GM19240 (cell line): ENCODE measurements around the gene PRDX5.
"Not testable (repeated sequence)": the region's sequence is repeated elsewhere in the genome, so short reads cannot be mapped to it uniquely, and the experiment has no call there.

ENCODE experiments used
- DNase-seq: peaks from one replicate; pipeline ENCODE4 v3.0.0; 2011; ENCODE audit warnings: low spot score; ENCODE audit not compliant: insufficient read length

PRDX5 gene

DNA sequence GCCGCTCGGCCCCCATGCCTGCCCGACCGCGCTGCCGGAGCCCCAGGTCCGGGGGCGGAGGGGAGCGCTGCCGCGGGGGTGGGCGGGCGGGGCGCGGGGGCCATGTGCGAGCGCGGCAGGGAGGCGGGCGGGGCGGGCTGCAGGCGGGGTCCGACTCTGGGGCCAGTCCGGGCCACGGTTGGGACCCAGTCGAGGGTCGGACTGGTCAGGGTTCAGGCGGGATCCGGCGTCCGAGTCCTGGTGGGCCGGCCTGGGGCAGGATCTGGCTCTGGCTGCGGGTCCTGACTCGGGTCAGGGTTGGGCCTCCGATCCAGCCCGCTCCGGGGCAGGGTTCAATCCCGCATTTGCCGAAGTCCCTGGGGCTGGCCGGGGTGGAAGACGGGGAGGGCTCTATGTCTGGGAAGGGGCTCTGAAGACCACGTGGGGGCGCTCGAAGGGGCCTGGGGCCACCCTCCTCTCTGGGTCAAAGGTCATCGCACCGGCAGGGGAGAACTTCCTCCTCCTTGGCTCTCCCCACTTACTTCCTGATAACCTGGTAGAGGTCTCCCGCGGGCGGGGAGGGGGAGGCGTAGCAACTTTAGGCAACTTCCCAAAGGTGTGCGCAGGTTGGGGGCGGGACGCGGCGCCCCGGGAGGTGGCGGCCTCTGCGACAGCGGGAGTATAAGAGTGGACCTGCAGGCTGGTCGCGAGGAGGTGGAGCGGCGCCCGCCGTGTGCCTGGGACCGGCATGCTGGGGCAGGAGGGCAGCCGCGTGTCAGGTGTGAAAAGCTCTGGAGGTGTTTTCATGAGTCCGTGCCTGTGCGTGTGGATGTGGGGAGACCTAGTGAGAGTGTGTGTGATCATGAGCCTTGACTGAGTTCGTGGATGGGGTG lies 12.0 kb upstream of the PRDX5 start:
- DNase-seq = no peak

DNA sequence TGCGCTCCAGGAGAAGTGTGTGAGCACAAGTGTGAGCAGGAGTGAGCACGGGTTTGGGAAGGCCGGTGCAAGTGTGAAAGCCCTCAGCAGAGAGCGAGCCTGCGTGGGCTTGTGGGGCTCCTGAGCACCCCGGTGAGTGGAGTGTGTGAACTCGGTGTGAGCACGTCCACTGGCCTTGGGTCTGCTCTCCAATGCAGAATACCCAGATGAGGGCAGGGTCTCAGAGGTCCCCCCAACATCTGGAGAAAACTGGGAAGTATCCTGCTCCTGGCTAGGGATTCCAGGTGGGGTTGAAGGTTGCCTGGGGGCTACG lies 11.4 kb upstream of the PRDX5 start:
- DNase-seq = no peak

DNA sequence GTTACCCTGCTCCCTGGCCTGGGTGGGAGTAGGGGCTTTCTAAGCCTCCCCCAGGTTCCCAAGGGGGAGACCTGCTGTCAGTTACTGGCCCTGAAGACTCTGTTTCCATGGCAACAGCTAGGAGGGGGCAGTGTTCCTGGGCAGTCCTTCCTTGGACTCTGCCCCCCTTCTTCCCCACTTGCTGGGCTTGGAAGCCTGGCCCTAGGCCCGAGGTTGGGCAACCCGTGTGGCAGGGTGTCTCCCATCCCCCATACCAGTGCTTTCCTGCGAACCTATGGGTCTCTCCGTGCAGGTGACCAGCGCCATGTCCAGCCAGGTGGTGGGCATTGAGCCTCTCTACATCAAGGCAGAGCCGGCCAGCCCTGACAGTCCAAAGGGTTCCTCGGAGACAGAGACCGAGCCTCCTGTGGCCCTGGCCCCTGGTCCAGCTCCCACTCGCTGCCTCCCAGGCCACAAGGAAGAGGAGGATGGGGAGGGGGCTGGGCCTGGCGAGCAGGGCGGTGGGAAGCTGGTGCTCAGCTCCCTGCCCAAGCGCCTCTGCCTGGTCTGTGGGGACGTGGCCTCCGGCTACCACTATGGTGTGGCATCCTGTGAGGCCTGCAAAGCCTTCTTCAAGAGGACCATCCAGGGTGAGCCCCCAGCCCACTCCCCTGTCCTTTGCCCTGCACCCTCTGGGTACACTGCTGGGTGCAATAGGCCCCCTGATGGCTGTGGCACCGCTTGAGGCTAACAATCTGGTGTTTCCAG lies 10.9 kb upstream of the PRDX5 start:
- DNase-seq = no peak

DNA sequence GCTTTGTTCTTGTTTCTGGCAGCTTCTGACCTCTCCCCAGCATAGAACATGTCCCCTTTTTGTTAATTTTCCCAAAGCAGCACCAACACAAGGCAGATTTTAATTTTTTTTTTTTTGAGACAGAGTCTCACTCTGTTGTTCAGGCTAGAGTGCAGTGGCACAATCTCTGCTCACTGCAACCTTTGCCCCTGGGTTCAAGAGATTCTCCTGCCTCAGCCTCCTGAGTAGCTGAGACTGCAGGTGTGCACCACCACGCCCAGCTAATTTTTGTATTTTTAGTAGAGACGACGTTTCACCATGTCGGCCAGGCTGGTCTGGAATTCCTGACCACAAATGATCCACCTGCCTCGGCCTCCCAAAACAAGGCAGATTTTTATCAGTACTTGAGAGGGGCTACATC lies 10.1 kb upstream of the PRDX5 start:
- DNase-seq = not testable (repeated sequence)

DNA sequence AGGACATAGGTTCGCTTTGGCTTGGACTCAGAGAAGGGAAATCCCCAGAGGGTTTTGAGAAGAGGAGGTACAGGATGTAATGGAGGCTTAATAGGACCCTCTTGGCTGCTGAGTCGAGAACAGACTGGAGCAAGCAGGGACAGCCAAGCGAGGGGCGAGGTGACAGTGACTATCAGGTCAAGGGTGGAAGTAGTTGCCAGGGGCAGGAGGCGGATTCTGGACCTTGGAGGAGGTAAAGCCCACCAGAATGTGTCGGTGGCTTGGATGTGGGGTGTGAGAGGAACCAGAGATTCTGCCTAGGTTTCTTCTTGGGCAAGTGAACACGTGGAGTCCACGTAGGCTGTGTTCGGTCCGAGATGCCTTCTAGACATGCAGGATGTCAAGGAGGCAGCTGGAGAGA lies 5.0 kb upstream of the PRDX5 start:
- no peak for DNase-seq

DNA sequence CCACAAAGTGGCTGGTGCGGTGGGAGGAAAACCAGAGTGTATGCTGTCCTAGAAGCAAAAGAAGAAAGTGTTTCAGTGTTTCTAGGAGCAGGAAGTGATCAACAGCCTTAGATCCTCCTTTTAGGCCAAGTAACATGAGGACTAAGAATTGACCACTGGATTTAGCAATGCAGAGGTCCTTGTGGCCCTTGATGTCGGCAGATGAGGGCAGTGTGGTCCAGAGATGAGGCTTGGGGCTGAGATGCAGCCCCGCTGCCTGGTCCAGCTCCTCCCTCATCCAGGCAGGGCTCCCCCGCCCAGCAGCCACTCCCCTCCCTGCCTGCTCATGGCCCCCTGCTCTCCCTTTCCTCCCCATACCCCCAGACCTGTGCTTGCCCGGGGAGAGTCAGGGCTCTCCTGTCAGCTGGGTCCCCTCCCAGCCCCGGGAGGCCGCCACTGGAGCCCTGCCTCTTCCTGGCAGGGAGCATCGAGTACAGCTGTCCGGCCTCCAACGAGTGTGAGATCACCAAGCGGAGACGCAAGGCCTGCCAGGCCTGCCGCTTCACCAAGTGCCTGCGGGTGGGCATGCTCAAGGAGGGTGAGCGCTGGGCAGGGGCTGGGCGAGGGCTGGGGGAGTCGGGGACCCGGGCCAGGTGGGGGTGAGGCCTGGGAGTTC lies 4.3 kb upstream of the PRDX5 start:
- no peak for DNase-seq

DNA sequence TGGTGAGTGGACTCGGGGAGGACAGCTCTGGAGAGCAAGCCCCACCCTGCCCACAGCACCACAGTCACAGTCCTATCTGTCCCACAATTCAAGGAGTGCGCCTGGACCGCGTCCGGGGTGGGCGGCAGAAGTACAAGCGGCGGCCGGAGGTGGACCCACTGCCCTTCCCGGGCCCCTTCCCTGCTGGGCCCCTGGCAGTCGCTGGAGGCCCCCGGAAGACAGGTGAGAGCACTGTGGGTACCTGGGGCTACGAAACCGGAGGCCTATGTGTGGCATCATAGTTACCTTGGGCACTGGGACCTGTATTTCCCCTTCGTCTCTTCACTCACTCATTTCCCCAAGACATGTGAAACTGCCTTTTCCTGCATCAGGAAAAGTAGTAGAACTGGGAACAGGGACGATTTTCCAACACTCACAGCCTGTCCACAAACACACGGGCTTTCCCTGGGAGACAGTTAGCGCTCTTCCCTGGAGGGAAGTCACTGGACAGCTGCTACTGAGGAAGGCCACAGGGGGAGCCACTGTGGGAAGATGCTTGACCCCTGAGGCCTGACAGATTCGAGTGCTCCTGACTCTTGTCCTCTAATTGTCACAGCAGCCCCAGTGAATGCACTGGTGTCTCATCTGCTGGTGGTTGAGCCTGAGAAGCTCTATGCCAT lies 3.6 kb upstream of the PRDX5 start:
- no peak for DNase-seq

DNA sequence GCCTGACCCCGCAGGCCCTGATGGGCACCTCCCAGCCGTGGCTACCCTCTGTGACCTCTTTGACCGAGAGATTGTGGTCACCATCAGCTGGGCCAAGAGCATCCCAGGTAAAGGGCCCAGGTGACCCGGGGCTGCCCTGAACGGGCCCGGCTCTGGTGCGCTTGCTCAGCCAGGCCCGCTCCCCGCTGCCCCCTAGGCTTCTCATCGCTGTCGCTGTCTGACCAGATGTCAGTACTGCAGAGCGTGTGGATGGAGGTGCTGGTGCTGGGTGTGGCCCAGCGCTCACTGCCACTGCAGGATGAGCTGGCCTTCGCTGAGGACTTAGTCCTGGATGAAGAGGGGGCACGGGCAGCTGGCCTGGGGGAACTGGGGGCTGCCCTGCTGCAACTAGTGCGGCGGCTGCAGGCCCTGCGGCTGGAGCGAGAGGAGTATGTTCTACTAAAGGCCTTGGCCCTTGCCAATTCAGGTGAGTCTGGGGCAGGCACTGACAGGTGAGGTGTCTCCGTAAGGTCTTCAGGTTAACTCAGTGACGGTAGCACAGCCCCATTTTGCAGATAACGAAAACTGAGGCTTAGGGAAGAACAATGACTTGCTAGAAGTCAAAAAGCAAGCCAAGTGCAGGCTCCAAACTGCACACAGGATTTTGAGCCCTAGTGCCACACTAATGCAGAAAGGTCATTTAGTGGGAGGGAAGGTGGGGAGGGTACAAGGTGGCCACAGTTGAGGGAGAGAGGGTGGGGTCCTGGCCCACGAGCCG lies 2.9 kb upstream of the PRDX5 start:
- no peak for DNase-seq

DNA sequence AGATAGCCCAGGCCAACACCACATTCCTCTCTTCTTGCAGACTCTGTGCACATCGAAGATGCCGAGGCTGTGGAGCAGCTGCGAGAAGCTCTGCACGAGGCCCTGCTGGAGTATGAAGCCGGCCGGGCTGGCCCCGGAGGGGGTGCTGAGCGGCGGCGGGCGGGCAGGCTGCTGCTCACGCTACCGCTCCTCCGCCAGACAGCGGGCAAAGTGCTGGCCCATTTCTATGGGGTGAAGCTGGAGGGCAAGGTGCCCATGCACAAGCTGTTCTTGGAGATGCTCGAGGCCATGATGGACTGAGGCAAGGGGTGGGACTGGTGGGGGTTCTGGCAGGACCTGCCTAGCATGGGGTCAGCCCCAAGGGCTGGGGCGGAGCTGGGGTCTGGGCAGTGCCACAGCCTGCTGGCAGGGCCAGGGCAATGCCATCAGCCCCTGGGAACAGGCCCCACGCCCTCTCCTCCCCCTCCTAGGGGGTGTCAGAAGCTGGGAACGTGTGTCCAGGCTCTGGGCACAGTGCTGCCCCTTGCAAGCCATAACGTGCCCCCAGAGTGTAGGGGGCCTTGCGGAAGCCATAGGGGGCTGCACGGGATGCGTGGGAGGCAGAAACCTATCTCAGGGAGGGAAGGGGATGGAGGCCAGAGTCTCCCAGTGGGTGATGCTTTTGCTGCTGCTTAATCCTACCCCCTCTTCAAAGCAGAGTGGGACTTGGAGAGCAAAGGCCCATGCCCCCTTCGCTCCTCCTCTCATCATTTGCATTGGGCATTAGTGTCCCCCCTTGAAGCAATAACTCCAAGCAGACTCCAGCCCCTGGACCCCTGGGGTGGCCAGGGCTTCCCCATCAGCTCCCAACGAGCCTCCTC lies 2.0 kb upstream of the PRDX5 start:
- not testable (repeated sequence) for DNase-seq

DNA sequence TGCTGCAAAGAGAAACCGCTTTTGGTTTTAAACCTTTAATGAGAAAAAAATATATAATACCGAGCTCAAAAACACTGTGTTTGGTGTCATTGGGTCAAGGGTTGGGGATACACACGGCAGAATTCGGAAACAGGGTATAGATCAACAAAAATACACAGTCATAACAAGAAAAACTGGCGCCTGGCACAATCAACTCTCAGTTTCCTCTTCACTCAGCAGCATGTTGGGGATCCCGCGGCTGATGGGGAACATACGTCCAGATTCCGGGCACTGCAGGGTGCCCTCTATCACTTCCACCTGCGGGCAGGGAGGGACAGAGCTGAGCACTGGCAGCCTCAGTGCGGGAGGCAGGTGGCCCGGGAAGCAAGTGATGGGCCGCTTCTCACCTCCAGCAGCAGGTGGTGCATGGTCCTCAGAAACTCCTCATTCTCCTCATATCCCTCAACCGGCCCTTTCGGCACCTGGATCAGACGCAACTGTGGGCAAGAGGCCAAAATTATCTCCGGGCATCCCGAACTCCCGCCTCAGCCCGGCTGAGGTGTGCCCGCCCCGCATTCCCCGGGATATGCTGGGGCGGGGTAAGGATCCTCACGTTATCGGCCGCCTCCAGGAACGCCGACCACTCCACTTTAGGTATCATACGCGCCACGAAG lies 1.1 kb upstream of the PRDX5 start:
- no peak for DNase-seq

DNA sequence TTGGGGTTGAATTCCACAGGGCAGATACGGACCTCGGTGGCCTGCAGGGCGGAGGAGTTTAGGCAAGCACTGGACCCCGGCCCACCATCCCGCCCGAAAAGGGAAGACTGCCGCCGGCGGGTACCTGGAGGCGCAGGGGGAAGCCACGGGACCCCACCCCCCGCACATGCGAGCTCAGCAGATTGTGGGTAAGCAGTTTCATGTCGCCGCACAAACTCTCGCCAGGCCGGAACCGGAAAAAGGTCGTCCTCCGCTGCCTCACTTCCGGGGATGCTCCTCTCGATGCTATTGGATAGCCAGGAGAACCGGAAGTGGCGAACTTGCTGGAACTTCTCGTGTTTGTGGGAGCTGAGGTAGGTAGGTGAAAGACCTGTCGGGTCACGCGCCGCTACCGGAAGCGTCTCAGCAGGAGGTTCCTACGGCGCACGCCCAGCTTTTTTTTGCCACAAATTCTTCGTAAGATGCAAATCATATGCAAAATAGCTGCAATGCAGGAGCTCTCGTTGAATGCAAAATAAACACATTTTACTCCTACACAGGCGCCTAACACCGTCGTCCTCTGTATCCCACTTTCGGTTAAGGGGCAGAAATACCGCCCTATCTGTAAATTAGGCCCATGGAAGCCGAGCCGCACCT lies 478 bp upstream of the PRDX5 start, which contains the start of gene TRMT112:
TRMT112 (minus strand) TSS at position 235 of the 636 bp plus-strand sequence; CDS start at position 202, 33 bp downstream.
- DNase-seq = peak; percentile 96

DNA sequence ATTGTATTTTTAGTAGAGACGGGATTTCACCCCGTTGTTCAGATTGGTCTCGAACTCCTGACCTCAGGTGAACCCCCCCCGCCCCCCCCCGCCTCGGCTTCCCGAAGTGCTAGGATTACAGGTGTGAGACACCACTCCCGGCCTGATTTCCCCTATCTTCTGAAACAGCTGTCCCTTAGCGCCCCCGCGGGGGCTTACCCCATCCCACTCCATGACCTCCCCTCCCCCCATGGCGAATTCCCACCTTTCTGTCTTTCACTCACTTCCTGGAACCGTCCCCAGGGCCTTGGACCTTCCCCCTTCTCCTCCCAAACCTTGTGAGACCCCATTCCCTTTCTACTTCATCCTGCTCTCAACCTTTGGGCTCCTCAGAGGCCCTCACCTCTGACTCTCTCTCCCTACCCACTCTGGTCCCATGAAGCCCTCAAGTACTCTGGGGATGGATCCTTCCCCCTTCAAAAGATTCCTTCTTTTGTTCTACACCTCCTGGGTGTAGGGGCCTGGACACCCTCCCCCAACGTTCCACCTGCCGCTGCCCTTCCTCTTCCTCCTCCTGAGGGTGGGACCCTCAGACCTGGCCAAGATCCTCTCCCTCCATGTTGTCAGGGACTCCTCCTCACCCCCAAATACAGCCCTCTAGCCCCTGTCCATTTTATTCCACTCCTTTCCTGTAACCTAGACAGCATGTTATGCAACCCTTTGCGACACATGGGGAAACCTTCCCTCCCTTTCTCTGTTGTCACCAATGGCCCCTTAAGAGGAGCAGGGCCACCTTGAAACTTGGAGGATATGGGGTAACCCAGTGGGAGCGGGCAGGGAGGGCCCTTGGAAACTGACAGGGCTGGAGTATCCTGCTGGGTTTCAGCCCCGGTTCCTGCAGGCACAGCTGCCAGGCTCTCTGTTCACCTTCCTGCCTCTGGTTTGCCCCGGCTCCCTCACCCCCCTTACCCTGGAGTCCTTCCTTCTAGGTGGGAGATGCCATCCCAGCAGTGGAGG lies 1.1 kb downstream of the PRDX5 start:
- DNase-seq = no peak

DNA sequence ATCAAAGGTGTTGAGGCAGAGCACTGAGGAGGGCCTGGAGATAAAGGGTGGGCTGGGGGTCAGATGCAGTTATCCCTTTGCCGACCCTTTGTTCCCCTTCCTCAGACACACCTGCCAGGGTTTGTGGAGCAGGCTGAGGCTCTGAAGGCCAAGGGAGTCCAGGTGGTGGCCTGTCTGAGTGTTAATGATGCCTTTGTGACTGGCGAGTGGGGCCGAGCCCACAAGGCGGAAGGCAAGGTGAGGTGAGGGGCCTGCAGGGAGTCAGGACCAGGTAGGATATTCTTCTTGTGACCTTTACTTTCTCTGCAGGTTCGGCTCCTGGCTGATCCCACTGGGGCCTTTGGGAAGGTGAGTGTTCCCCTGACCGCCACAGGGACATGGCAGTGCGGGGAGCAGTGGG lies 2.6 kb downstream of the PRDX5 start:
- DNase-seq = no peak

DNA sequence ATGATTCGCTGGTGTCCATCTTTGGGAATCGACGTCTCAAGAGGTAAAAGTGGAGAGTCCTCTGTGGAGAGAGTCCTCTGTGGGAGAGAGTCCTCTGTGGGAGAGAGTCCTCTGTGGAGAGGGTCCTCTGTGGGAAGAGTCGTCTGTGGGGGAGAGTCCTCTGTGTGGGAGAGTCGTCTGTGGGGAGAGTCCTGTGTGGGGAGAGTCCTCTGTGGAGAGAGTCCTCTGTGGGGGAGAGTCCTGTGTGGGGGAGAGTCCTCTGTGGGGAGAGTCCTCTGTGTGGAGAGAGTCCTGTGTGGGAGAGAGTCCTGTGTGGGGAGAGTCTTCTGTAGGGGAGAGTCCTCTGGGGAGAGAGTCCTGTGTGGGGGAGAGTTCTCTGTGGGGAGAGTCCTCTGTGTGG lies 3.1 kb downstream of the PRDX5 start:
- DNase-seq = no peak

DNA sequence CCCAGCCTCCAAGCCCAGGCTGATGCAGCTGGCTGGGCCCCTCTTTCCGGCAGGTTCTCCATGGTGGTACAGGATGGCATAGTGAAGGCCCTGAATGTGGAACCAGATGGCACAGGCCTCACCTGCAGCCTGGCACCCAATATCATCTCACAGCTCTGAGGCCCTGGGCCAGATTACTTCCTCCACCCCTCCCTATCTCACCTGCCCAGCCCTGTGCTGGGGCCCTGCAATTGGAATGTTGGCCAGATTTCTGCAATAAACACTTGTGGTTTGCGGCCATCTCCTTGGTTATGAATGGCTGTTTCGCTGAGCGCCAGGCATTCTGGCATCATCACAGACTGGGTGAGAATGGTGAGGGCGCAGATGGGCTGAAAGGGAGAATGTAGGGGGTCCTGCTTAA lies 3.6 kb downstream of the PRDX5 start:
- no peak for DNase-seq

DNA sequence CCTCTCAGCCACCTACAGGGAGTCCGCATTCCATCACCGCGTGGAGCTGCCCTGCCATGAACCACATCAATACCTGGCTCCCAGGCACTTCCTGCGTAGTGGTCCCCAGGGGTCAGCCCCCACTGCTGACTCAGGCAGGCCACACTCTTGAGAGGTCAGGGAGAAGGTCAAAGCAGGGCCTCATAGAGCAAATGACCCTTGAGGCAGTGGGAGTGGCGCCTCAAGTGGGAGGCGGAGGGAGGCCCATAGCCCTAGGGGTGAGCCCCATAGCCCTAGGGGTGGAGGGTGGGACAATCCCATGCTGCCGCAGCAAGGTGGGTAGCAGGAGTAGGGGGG lies 5.0 kb downstream of the PRDX5 start:
- DNase-seq = no peak

DNA sequence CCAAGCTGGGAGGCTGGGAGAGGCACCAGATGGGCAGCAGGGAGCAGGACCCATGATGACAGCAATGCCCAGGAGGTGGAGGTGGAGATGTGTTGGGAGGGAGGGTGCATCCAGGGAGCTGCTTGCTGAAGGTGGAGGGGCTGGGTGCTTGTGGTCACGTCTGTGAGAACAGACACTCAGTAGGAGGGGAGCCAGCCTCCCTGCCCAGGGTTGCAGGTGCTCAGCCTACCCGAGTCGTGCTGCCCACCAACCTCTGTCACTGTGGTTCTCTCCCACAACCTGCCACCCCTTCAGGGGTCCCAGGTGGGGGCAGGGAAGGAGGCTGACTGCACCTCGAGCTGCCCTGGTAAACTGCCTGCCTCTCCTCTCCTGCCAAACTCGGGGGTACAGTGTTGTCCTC lies 5.5 kb downstream of the PRDX5 start:
- no peak for DNase-seq

DNA sequence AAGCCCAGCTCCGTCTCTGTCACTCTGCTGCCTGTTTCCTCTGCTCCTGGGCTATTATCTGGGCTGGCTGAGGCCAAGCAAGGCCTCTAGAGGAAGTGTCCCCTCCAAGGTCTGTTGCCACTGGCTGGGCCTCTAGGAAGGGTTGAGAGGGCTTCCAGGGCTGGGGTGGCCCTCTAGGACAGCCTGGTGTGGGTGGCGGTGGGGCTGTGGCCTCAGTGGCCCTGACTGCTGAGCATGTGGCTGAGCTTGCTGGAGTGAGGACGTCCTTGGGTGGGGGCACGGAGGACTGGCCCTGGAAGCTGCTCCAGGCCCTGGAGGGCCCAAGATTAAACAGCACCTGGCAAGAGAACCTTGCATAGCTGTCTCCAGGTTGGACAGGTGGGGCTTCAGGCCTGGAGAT lies 6.1 kb downstream of the PRDX5 start:
- not testable (repeated sequence) for DNase-seq
